Ectodermal cell (in vitro differentiated cells): ENCODE measurements around the gene GNAI2.
A peak's percentile ranks its signal among the peaks of the same experiment; 100 is the strongest.

Experiments used
- H3K27ac ChIP-seq: 2 replicates; pipeline ENCODE4 v1.7.0; 2013; ENCODE audit warnings: mild to moderate bottlenecking, low read depth, low read length; ENCODE audit not compliant: insufficient read depth, poor library complexity, severe bottlenecking
- H3K27me3 ChIP-seq: 2 replicates; pipeline ENCODE4 v1.7.0; 2013; ENCODE audit warnings: mild to moderate bottlenecking, low read length; ENCODE audit not compliant: insufficient read depth, control insufficient read depth, poor library complexity, severe bottlenecking
- H3K36me3 ChIP-seq: one replicate; pipeline ENCODE4 v1.7.0; 2013; ENCODE audit warnings: low read length; ENCODE audit not compliant: control insufficient read depth, insufficient read depth
- H3K4me1 ChIP-seq: one replicate; pipeline ENCODE4 v1.7.0; 2013; ENCODE audit warnings: low read length; ENCODE audit not compliant: control insufficient read depth, insufficient read depth
- H3K4me3 ChIP-seq: 2 replicates; pipeline ENCODE4 v1.7.0; 2013; ENCODE audit warnings: low read depth, low read length, control low read depth; ENCODE audit not compliant: insufficient read depth
- H3K9me3 ChIP-seq: 2 replicates; pipeline ENCODE4 v1.7.0; 2013; ENCODE audit warnings: mild to moderate bottlenecking, low read length, moderate library complexity; ENCODE audit not compliant: control insufficient read depth
- WGBS, 2 experiments: methylation state at CpG; one replicate each; pipeline ENCODE4 v1.1.7; 2013; ENCODE audit warnings: missing lambda C conversion rate in 2 of 2; 5-methylcytosine and 5-hydroxymethylcytosine counted together

The GNAI2 gene

DNA sequence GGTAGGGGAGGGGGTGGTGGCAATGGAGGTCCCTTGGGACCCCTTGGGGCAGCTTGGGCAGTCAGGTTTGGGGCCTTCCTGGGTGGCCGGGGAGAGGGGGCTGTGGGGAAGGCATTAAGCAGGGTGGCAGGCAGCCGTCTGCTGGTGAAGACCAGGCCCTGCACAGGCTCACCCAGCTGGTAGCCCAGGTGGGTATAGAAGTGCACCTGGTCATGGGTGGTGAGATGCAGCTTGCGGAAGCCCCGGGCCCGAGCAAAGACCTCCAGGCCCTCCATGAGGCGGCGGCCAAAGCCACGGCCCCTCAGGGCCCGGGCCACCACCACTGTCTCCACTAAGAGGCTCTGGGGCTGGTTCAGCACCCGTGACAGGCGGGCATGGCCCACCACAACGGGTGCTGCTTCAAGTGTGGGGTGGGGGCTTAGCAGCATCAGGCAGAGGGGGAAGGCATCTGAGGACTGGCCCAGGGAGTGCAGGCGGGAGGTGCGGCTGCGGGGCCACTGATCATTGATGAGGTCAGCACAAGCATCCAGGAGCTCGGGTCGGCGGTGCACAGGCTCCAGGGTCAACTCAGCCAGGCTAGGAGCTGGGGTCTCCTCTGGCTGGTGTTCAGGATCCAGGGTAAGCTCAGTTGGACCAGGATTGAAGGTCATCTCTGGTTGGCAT lies 60.8 kb downstream of the GNAI2 start:
- H3K27ac ChIP-seq: no peak overlapping the region
- H3K4me3 ChIP-seq: no peak overlapping the region
- H3K36me3 ChIP-seq: no peaks in the 10 kb centered on the region
- 95 to 96% methylated on average over 18 of the region's 18 CpGs for WGBS, 2 experiments
- H3K27me3 ChIP-seq: no peaks in the 10 kb centered on the region
- H3K9me3 ChIP-seq: no peaks in the 10 kb centered on the region
- peaks cover 8% of the 10 kb centered on the region for H3K4me1 ChIP-seq

DNA sequence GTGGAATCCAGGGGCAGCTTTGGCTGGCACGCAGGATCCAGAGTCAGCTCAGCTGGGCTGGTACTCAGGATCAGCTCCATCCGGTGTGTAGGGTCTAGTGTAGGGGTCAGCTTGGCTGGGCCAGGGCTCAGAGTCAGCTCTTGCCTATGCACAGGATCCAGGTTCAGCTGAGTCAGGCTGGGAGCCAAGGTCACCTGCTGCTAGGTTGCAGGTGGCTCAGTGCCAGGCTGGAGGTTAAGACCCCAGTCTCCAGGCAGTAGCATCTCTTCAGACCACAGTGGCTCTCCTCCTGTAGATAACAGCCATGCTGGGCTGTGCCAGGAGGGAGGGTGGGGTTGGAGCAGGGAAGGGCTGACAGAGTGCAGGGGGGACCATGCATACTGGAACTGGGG lies 61.4 kb downstream of the GNAI2 start:
- peaks cover 8% of the 10 kb centered on the region for H3K4me1 ChIP-seq
- H3K36me3 ChIP-seq: no peaks in the 10 kb centered on the region
- H3K9me3 ChIP-seq: no peaks in the 10 kb centered on the region
- no peaks in the 10 kb centered on the region for H3K27me3 ChIP-seq
- no peak overlapping the region for H3K27ac ChIP-seq
- H3K4me3 ChIP-seq: no peak overlapping the region
- WGBS, 2 experiments: 98 to 99% methylated on average over 2 of the region's 2 CpGs

DNA sequence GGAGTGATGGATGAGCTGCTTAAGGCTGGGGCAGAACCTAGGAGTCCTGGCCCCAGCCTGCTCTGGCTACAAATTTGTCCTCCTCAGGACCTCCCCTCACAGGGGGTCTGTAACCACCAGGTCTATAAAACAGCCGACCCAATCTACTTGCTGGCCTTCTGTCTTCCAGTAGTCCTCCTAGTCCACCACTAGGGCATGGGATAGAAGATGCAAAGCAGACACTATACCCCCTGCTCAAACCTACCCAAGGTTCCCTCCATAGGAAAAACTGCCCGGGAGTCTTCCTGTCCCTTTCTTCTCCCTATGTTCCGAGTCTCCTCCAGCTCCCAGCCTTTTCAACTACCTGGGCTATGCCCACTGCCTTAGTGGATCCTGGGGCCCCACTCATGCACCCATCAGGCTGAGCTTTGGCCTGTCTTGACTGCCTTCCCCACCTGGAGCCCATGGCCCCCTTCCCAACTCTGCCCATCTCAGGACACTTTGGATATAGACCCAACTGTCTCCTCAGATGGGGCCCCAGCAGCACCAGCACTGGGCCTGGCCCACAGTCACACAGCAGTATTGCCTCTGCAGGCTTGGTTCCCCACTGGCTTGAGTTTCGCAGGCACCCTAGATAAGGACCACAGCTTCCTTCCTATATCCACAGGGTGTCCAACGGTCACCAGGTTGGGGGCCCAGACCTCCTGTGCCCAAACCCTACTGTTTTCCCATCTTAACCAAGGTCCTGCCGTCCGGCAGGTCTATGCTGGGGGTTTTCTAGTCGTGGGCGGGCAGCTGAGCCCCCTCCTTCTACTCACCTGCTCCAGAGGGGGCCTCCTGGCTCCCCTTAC lies 62.1 kb downstream of the GNAI2 start:
- Histone ChIP-seq H3K4me3 (peak overlapping the region; percentile 89), H3K36me3 (no peaks in the 10 kb centered on the region), H3K27me3 (no peaks in the 10 kb centered on the region), H3K9me3 (no peaks in the 10 kb centered on the region), H3K27ac (no peak overlapping the region), H3K4me1 (peaks cover 10% of the 10 kb centered on the region)
- WGBS, 2 experiments: 62 to 68% methylated on average over 9 of the region's 9 CpGs

DNA sequence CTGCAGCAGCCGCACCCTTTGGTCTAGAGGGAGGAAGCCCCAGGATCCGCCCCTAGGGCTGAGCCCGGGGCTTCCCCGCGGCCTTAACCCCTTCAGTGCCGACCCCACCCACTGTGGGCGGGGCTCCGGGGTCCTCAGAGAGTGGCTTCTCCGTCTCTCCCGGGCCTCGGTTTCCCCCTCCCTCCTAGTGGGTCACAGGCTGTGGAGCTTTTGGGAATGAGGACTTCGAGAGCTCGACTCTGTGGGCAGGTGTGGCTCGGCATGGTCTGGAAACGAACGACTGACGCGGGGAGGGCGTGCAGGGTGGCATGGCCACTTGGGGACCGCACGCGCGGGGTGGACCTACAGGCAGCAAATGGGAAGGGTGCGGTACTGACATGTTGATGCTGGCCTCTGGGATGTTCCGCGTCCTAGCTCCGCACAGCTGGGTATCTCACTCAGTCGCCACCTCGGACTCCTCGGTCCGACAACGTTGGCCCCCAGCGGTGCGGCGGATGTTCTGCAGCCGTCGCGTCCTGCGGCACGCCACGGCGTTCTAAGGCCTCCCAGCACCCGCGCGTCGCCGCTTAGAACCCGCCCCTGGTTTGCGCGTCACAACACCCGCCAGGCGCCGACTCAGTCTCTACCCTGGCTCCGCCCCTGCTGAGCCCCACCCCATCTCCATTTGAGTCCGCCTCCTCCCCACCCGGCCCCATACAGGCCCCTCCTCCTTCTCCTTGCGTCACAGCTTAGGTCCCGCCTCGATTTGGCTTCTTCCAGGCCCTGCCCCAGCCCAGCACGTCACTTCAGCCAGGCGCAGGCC lies 63.0 kb downstream of the GNAI2 start, which contains the start of the genes HYAL3 and NAA80:
Gene HYAL3, minus strand, starts transcription at position 570 of the 802 bp plus-strand sequence. CDS start 3,803 bp downstream, outside the sequence.
Gene NAA80, minus strand, starts transcription at position 570 of the 802 bp plus-strand sequence. CDS start 1,942 bp downstream, outside the sequence.
- 1% methylated on average over 61 of the region's 61 CpGs for WGBS, 2 experiments
- Histone ChIP-seq H3K36me3 (no peaks in the 10 kb centered on the region), H3K4me1 (peaks cover 12% of the 10 kb centered on the region), H3K27ac (no peak within 1 kb of the TSS), H3K9me3 (no peaks in the 10 kb centered on the region), H3K27me3 (no peaks in the 10 kb centered on the region), H3K4me3 (peak within 1 kb of the TSS; percentile 89)

DNA sequence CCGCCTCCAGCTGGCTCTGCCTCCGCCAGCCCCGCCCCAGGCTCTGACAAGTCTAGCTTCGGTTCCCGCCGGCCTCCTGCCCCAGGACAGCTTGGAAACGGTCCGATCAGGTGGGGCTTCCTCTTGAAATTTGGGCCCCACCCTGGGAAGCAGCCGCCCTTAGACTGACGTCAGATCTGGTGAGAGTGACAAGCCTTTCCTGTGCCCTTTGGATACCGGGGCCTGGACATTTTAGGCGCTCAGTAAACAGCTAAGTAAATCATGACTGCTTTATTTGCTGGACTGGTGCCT lies 63.6 kb downstream of the GNAI2 start:
- H3K9me3 ChIP-seq: no peaks in the 10 kb centered on the region
- WGBS, 2 experiments: 6% methylated on average over 12 of the region's 12 CpGs
- H3K27me3 ChIP-seq: no peaks in the 10 kb centered on the region
- H3K4me3 ChIP-seq: peak overlapping the region; percentile 89
- H3K27ac ChIP-seq: no peak overlapping the region
- H3K36me3 ChIP-seq: no peaks in the 10 kb centered on the region
- H3K4me1 ChIP-seq: peaks cover 12% of the 10 kb centered on the region

DNA sequence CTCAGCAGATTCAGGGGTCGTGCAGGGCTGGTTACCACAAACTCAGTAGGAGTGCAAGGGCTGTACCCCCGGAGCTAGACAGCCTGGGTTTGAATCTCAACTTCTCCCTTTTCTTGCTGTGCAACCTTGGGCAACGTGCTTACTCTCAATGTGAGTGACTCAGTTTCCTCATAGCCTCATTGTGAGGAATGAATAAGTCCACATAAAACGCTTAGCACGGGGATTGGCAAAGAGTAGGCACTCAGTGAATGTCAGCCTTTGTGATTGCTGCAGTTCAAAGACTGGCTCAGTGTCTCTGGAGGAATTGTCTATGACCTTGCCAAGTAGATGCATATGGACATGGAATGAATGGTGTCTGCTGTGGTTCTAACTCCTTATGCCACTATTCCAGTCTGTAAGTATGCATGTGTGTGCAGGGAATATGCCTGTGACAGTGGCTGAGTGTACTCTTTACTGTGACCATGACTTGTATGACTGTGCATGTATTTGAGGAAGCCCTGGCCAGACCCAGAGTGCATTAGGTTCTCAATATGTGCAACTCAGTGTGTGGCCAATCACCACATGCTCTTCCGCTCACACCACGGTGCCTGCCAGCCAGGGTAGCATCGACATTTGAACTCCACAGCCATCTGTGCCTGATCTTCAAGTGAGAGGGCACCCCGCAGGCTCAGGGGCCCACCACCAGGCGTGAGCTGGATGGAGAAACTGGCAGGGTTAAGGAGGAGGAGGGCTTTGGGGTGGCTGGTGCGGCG lies 64.1 kb downstream of the GNAI2 start:
- H3K4me3 ChIP-seq: peak overlapping the region; percentile 89
- H3K4me1 ChIP-seq: peaks cover 12% of the 10 kb centered on the region
- H3K27me3 ChIP-seq: no peaks in the 10 kb centered on the region
- WGBS, 2 experiments: 77 to 80% methylated on average over 12 of the region's 12 CpGs
- H3K36me3 ChIP-seq: no peaks in the 10 kb centered on the region
- no peaks in the 10 kb centered on the region for H3K9me3 ChIP-seq
- H3K27ac ChIP-seq: no peak overlapping the region

DNA sequence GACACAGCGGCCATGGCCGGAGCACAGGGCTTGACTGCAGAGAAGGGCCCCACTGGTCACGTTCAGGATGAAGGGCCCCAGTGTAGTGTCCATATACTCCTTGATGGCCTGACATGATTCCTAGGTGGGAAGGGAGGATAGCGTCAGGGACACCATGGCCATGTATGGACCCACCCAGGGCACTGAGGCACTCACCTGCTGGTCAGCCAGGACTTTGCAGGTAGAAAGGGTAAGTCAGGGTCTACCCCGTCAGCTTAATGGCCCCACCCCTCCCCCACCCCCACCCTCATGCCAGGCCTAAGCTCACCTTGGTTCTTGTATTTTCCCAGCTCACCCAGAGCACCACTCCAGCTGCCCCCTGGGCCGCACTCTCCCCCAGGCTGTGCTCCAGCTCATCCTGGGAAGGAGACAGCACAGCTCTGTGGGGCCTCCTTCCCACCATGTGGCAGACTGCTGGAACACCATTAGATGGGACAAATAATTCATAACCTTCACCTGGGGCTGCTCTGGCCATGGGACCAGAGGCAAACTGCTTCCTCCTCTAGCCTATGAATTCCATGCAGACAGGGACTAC lies 64.8 kb downstream of the GNAI2 start:
- Histone ChIP-seq H3K27me3 (no peaks in the 10 kb centered on the region), H3K36me3 (no peaks in the 10 kb centered on the region), H3K4me3 (no peak overlapping the region), H3K4me1 (peaks cover 12% of the 10 kb centered on the region), H3K9me3 (no peaks in the 10 kb centered on the region), H3K27ac (no peak overlapping the region)
- 90 to 92% methylated on average over 6 of the region's 6 CpGs for WGBS, 2 experiments

DNA sequence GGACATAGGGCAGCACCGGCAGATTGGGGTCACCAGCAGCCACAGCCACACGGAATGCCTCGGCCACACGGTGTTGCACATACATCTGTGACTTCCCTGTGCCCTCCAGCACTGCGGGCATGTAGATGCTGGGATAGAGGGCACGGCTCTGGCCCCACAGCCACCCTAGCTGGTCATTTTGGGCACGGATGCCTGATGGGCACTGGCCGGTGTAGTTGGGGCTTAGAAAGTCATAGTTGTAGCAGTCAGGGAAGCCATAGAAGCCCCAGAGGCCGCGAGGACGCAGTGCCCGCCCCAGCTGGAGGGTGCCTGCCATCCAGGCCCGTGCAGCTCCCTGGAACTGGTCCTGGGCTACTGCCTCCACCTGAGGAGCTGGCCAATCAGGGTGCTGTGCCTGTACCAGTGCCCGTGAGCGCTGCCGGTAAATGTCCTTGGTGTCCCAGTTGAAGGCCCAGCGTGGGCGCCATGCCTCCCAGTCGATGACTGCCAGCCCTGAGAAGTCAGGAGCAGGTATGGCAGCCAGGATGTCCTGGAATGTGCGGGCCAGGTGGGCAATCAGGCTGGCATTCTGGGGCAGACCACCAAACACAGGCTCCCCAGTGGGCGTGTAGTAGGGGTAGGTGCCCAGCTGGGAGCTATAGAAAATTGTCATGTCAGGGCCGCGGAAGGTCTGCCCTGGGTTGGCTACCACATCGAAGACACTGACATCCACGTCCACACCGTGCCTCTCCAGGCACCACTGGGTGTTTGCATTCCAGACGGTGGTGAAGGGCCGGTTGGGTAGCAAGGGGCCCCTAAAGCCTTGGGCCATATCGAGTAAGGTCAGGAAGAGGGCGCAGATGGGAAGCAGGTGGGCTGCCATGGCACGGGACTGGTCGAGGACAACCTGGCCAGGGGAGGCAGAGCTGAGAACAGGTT lies 66.3 kb downstream of the GNAI2 start:
- H3K27me3 ChIP-seq: no peaks in the 10 kb centered on the region
- no peak overlapping the region for H3K4me3 ChIP-seq
- no peaks in the 10 kb centered on the region for H3K36me3 ChIP-seq
- H3K4me1 ChIP-seq: peaks cover 12% of the 10 kb centered on the region
- H3K9me3 ChIP-seq: no peaks in the 10 kb centered on the region
- 93 to 94% methylated on average over 32 of the region's 32 CpGs for WGBS, 2 experiments
- H3K27ac ChIP-seq: no peak overlapping the region
